SK-N-SH (cell line): Measurements from ENCODE around the gene RAB4A.

ENCODE experiments used
- CTCF ChIP-seq: fragments of 200-600 bp; sonication (generic); IDR thresholded peaks from 2 replicates; pipeline ENCODE4 v1.6.1; 2017; ENCODE audit warnings: antibody characterized with exemption, mild to moderate bottlenecking, moderate library complexity
- GABPA ChIP-seq: IDR thresholded peaks from 2 replicates; pipeline ENCODE4 v1.4.0; 2012; ENCODE audit warnings: low read depth, mild to moderate bottlenecking
- JUND ChIP-seq: IDR thresholded peaks from 2 replicates; pipeline ENCODE4 v1.4.0; 2012
- NRF1 ChIP-seq: IDR thresholded peaks from 2 replicates; pipeline ENCODE4 v1.6.1; 2012; ENCODE audit warnings: low read depth, mild to moderate bottlenecking, low read length
- RFX5 ChIP-seq: IDR thresholded peaks from 2 replicates; pipeline ENCODE4 v1.6.1; 2012; ENCODE audit warnings: mild to moderate bottlenecking, improper control_type of control experiment, low read length
- SMC3 ChIP-seq: IDR thresholded peaks from 2 replicates; pipeline ENCODE4 v1.6.1; 2012; ENCODE audit warnings: low read depth, low read length, improper control_type of control experiment
- USF2 ChIP-seq: fragments of 150-350 bp; IDR thresholded peaks from 2 replicates; pipeline ENCODE4 v1.6.1; 2017; ENCODE audit warnings: antibody characterized with exemption, low read length, low read depth, borderline replicate concordance
- ZBTB33 ChIP-seq: IDR thresholded peaks from 2 replicates; pipeline ENCODE4 v1.4.0; 2012; ENCODE audit warnings: low read depth, borderline replicate concordance

GRCh38 chr1:229247871-229248270, 23.0 kb upstream of the RAB4A start:
- TF ChIP-seq CTCF (no peak), USF2 (no peak), ZBTB33 (no peak), SMC3 (no peak), NRF1 (no peak), JUND (no peak), RFX5 (no peak), GABPA (no peak)
